GM18502 (cell line): ENCODE data around the gene OR14A16.

Source experiments
- ATAC-seq: cut with Tn5 transposase; IDR thresholded peaks from one replicate; pipeline ENCODE4 v1.9.1; 2021; ENCODE audit warnings: mild to moderate bottlenecking; ENCODE audit not compliant: unreplicated experiment, poor library complexity

OR14A16 gene, protein sequence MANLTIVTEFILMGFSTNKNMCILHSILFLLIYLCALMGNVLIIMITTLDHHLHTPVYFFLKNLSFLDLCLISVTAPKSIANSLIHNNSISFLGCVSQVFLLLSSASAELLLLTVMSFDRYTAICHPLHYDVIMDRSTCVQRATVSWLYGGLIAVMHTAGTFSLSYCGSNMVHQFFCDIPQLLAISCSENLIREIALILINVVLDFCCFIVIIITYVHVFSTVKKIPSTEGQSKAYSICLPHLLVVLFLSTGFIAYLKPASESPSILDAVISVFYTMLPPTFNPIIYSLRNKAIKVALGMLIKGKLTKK

GRCh38 chr1:247824023-247824422 is at the start of gene OR14A16:
OR14A16 (minus strand) TSS chr1:247824119; CDS start chr1:247815729, 8,390 bp downstream.
- no peak for ATAC-seq

DNA sequence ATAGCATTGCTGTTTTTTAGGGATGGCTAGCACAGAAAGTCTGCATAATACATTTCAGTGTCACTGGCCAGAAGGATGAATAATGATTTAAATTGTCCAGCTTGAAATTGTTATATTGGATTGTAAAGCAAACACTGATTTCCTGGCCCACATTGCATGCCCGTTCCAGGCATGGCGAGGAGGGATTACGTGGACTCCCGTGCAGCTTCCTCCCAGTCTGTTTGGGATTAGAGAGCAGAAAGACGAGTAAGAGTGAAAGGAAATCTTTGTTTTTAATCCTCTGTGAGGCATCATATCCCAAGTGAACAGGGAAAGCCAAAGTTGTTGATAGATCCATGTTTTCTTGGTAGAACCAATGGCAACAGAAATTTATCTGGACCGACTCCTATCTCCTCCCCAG is 41.5 kb upstream of the OR14A16 start:
- ATAC-seq = no peak

DNA sequence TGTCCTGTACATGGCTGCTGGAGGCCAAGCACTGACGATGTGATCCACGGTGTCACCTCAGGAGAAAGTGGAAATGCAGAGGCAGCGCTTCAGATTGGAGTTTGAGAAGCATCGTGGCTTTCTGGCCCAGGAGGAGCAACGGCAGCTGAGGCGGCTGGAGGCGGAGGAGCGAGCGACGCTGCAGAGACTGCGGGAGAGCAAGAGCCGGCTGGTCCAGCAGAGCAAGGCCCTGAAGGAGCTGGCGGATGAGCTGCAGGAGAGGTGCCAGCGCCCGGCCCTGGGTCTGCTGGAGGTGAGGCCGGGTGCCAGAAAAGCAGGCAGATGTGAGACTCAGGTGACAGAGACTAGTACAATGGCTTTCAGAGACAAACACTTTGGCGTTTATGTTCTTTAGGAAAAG is 40.7 kb upstream of the OR14A16 start:
- ATAC-seq = no peak

DNA sequence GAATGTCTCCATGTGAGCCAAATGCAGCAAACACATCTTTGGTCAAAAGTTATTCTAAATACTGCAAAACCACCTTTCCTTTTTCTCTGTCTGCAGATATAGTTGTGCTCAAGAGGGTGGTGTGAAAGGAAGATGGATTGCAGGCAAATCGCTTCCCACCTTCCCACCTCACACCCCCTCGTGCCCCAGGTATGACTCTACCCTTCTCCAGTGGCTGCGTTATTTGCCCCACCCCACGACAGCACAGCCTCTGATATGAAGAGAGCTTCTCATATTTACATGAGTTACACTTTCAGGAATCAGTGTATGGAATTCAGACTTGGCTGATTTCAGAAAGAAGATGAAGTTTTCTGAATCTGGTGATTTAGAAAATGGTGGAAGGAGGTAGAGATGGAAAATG is 38.8 kb upstream of the OR14A16 start:
- ATAC-seq = no peak

DNA sequence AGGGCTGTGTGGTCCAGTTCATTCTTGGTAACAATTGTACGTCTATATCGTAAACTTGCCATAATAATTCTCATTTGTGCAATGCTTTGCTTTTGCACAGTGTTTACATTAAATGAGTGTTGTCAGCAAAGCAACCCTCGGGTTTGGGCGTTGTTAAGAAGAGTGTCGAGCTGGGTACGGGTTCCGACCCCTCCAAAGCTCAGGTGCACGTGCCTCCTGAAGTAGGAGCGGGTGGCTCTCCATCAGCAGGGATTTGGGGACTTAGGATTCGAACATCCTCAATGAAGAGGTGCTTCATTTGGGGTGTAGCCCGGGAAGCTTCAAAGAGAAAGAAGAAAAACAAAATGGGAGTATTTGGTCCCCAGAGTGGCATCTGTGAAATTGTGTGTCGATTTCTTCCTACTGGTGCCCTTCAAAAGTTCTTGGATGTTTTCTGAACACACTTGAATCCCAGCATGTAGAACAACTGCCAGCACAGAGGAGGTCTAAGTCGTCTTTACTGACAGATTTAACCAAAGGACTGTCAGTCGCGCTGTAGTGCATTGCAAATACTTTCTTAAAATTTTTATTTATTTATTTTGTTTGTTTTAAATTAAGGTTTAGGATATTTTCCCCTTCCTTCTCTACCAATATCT is 34.2 kb upstream of the OR14A16 start:
- ATAC-seq = no peak

- ATAC-seq = peak; percentile 64
Observed at GRCh38 chr1:247857069-247857984, 33.4 kb upstream of the OR14A16 start, which contains the start of gene TRIM58. TRIM58 (plus strand) TSS chr1:247857187; CDS start chr1:247857247, 60 bp downstream.

DNA sequence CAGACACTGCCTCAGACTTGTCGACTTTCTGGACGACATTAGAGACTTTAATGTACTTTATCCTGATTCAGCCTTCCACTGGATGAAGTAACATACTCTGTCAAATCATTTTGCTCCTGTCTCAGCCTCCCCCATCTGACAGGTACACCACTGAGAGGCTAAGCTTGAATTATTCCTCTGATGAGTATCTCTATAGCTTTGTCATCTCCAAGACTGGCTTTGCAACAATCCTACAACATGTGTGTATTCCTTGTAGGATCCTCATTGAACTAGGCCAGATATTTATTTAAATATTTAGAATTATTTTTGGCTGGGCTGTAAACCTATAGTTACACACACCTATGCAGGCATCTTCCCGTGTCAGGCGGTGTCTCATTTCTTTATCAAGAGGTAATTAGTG is 32.0 kb upstream of the OR14A16 start:
- no peak for ATAC-seq

DNA sequence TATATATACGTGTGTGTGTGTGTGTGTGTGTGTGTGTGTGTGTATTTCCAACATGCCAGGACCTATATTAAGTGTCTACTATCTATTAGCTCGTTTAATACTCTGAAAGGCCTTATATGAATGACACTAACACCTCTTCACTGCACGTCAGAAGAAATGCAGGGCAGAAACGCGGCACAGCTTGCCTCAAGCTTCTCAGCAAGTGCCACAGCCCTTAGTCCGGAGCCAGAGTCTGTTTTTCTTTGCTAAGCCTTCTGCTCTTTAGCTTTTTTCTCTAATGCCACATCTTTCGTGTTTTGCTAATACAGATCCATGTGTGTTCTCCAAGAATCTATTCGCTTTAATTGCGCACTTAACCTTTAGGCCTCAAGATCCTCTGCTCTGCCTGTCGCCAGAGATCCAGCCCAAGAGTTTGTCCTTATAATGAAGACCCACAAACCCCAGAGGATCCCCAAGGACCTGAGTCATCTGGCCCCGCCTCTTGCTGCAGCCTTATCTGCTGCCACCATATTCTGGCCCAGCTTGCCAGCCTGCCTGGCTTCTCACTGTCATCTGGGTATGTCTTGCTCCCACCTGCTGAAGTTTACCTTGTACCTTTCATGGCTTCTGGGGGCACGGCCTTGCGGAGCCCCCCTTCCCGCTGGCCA is 31.1 kb upstream of the OR14A16 start:
- no peak for ATAC-seq

DNA sequence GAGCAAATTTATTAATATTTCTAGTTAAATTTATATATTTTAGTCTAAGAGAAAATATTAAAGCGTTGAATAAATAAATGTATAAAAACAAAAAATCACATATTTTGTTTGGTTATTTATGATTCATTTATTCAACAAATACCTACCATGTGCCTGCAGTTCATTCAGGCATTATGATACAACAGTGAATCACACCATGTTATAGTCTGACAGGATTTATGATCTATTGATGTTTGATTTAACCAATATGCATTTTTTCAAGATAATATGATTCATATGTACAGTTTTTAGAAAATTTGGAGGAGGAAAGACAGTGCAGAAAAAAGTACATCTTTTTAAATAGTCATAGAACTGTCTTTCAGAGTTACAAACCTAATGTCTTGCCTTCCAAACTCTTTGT is 25.7 kb upstream of the OR14A16 start:
- ATAC-seq = no peak

DNA sequence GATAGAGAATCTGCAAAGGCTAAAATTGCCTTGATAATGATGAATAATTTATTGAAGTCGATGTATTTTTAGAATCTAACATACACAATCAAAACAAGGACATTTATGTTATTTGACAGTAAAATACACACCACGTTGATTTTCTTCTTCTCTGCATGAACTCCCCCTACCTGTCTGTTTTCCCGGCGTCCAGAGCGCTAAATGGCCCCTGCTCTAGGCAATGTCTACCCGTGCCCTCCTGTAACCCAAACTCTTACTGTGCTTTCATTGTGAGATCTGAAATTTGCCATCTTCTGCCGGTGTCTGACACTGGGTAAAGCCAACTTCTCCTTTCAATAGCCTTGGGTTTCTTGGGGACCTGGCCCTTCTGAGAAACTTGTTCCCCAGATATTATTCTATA is 24.4 kb upstream of the OR14A16 start:
- ATAC-seq = no peak

DNA sequence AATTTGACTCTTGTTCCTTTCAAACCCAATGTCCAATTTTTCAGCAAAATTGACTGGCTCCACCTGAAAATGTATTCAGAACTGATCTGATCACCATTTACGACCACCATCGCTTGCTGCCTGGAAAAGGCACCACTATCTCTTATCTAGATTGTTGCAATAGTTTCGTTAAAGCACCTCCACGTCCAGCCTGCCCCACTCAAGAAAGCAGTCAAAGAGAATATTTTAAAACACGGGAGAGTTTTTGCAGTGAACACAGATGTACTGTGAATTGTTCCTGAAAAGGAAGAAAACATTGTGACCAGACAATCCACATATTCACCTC is 21.7 kb upstream of the OR14A16 start:
- no peak for ATAC-seq

- ATAC-seq = no peak
Observed at GRCh38 chr1:247845011-247845692, 21.2 kb upstream of the OR14A16 start.

DNA sequence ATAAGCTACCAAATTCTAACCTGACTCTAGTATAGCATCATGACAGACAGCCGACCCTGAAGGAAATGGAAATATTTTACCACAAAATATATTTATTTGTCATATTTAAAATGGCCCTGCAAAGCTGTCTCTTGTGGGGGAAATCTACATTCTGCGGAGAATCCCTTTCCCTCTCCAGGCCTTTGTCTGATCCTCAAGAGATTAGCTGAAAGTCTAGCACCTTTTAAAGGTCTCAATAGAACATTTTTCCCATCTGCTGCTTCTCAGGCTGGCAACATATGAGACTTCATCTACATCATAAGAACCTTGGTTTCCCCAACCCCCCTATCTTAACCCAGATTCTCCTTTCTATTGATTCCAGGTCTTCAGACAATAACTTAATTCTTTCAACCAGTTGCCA is 19.5 kb upstream of the OR14A16 start:
- no peak for ATAC-seq

DNA sequence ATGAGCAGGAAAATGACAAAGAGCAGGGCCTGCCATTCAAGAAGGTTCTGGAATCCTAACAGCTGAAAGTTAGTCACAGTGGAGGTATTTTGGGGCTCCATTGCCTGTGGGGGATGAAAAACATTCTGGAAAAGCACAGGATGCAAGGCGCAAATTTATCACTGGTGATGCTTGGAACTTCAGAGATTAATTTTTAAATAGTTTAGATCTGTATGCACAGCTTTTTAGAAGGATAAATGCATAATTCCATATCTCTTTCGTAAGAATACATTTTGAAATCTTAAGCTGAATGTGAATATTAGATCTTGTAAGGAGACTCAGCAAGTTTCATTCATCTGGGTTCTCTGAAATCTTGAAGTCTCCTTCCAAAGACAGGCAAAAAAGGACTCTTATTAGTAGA is 17.9 kb upstream of the OR14A16 start, which contains the start of gene OR11L1:
Gene OR11L1 (minus strand): TSS at position 101 of the 400 bp plus-strand sequence. CDS start 0 bp downstream, at position 101.
- no peak for ATAC-seq

- no peak for ATAC-seq
Observed at GRCh38 chr1:247840818-247841217, 16.9 kb upstream of the OR14A16 start.

- ATAC-seq = no peak
Observed at GRCh38 chr1:247833601-247834000, 9.7 kb upstream of the OR14A16 start.

- no peak for ATAC-seq
Observed at GRCh38 chr1:247829656-247830055, 5.7 kb upstream of the OR14A16 start.

DNA sequence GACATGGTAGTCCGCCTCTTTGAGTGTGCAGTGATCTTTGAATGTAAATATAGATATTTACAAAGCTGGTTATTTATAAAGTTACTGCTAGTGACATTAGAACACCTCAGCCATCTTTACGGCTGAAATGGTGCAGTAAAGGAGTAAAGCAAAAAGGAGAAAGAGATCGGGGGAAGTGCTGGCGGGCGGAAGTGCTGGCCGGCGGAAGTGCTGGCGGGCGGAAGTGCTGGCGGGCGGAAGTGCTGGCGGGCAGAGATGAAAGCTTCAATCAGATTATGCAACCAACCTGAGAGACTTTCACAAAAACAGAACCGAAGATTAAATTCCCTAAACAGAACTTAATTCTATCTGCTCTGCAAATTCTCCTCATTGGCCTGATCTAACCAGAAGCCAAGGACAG is 1.4 kb upstream of the OR14A16 start:
- ATAC-seq = no peak

DNA sequence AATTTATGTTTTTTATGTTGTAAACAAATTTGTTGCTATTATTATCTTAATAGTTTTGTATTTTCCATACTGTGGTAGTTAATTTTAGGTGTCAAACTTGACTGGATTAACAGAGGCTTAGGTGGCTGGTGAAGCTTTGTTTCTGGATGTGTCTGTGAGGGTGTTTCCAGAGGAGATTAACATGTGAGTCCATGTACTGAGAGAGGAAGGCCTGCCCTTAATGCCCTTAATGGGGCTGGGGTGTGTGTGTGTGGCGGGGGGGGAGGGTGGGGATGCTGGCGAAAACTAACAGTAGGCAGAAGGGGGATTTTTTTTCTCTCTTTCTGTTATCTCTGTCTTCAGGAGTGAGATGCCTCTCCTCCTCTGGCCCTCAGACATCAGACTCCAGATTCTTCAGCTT is 1.9 kb downstream of the OR14A16 start:
- no peak for ATAC-seq

- no peak for ATAC-seq
Observed at GRCh38 chr1:247812637-247813036, 11.3 kb downstream of the OR14A16 start.
